NB4 (cell line): Measurements from ENCODE around the gene CCM2.

Experiments
- CTCF ChIP-seq: IDR thresholded peaks from one replicate; pipeline ENCODE4 v1.5.1; 2012; ENCODE audit warnings: low read depth, low read length
- MAX ChIP-seq: IDR thresholded peaks from 2 replicates; pipeline ENCODE4 v1.6.1; 2011; ENCODE audit warnings: low read depth, low read length
- POLR2A ChIP-seq: IDR thresholded peaks from 2 replicates; pipeline ENCODE4 v1.6.1; 2011; ENCODE audit warnings: mild to moderate bottlenecking; ENCODE audit not compliant: insufficient read length; ENCODE audit errors: extremely low read depth

GRCh38 chr7:45033261-45033930 lies 33.4 kb downstream of the CCM2 start:
- TF ChIP-seq CTCF (no peak), POLR2A (no peak), MAX (no peak)
